Stimulated activated CD4-positive, alpha-beta T cell treated with anti-CD3 and anti-CD28 coated beads, TNF-alpha, amount 100 ng/mL, for 24 hours (primary cell): ENCODE measurements around the gene PTPN7.
"Not testable (repeated sequence)": the region's sequence is repeated elsewhere in the genome, so short reads cannot be mapped to it uniquely, and the experiment has no call there.

Experiments used
- DNase-seq, 3 experiments: peaks; one replicate each; pipeline ENCODE4 v3.0.0-alpha.2; 2020; ENCODE audit warnings: low read depth in 3 of 3

The PTPN7 gene

DNA sequence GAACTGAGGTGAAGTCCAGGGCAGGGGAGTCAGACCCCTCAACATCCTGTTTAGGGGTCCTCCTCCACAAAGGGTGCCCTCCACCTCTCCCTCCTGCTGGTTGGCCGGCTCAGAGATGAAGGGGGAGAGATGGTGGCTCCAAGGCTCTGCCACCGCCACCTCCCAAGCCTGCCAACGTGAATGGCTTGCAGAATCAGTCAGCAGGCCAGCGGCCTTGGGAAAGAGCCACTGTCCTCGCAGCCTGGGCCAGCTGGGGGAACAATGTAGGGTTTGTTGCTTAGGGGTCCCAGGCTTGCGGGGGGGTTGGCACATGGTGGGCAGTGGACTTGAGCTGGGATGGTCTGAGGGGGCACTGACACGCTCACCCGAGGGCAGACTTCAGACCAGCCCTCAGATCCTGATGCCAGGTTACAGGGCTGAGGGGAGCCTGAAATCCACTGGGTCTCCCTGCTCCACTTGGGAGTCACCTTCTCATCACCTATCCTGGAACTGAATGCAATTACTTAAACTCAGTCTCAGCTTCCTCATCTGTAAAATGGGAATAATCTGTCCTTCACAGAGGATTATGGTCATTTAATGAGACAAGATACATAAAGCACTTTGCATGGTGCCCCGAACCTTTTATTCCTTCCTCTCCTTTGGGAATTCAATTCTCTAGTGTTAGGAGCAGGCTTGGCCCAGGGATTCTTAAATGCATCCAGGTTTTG is 29.4 kb downstream of the PTPN7 start:
- no peak for DNase-seq

DNA sequence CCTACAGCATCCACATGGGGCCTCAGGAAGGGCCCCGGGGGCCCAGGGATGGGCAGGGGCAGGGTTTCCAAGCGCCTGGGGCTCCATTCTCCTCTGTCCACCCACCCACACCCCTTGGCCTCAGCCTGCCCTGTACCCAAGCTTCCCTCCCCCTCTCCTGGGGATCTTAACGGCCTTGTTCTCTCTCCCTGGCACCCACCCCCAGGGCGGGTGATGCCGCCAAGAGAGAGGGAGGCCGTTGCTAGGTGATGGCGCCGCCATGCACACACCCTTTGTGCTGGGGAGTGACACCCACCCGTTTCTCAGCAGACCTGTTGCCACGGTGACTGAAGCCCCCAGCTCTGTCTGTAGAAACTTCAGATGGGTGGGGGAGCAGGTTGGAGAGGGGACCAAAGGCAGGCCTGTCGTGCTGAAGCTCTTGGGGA is 30.1 kb downstream of the PTPN7 start:
- no peak for DNase-seq

DNA sequence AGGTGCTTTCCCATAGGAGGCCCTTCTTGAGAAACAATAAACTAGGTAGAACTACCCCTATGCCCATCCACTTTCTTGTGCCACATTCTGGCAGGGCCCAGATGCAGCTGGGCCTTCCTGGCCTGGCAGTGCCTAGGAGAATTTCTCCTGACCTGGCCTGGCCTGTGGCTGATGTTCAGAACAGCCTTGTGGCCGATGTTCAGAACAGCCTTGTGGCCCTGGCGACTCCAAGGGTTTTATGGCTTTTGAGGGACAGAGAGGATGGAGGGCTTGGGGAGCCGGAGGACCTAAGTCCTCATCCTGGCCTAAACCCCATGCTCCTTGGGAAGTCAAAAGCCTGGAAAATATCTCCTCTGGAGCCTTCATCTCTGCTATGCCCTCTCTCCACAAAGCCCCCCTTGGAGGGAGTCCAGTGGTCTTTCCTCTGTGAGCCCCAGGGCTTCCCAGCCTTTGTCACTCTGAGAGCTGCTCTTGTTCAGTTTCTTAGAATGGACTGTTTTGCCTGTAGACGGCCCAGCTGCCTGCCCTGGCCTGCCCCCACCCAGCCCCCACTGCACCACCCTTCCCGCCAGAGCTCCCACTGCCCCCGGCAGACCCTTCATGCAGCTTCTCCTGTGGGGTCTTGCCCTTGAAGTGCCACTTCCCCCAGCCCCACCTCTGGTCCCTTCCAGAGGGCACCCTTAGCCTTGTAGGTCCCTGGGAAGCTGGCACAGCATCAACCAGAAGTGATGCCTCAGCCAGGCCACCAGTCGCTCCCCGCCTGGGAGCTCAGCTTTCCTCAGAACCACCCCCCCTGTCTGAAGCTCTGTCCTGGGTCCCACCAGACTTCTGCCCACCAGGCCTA is 30.7 kb downstream of the PTPN7 start:
- DNase-seq, result no peak

DNA sequence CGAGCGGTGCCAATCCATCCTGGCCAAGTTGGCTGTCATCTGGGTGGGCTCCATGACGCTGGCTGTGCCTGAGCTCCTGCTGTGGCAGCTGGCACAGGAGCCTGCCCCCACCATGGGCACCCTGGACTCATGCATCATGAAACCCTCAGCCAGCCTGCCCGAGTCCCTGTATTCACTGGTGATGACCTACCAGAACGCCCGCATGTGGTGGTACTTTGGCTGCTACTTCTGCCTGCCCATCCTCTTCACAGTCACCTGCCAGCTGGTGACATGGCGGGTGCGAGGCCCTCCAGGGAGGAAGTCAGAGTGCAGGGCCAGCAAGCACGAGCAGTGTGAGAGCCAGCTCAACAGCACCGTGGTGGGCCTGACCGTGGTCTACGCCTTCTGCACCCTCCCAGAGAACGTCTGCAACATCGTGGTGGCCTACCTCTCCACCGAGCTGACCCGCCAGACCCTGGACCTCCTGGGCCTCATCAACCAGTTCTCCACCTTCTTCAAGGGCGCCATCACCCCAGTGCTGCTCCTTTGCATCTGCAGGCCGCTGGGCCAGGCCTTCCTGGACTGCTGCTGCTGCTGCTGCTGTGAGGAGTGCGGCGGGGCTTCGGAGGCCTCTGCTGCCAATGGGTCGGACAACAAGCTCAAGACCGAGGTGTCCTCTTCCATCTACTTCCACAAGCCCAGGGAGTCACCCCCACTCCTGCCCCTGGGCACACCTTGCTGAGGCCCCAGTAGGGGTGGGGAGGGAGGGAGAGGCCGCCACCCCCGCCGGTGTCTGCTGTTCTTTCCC is 32.4 kb downstream of the PTPN7 start:
- DNase-seq, result no peak

DNA sequence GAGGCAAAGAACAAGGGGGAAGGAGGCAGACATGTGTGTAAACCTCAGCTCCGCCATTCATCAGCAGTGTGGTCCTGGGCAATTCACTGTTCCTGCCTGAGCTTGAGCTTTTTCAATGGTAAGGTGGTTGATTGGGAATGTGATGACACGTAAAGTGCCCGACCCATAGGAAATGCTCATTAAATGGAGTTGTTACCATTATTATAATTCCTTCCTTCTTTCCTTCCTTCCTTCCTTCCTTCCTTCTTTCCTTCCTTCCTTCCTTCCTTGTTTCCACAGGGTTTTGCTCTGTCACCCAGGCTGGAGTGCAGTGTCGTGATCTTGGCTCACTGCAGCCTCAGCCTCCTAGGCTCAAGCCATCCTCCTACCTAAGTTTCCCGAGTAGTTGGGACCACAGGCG is 33.3 kb downstream of the PTPN7 start:
- DNase-seq, result no peak

DNA sequence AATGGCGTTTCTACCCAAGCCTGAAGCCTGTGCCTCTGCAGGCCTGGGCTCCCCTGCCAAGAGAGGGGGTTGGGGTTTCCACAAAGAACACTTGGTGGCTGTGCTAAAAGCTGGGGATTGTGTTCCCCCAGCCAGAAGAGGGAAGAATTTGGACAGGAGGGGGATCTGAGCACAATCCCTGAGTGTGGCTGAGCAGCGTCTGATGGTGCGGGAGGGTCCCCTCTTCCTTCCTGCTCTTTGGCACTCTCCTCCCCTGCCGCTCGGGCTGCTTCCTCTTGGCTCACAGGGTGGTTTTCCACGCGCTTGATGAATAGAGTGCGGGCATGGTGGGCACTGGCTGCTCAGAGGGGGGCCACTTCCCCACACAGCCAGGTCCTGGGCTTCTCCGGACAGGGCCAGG is 34.0 kb downstream of the PTPN7 start:
- no peak for DNase-seq

DNA sequence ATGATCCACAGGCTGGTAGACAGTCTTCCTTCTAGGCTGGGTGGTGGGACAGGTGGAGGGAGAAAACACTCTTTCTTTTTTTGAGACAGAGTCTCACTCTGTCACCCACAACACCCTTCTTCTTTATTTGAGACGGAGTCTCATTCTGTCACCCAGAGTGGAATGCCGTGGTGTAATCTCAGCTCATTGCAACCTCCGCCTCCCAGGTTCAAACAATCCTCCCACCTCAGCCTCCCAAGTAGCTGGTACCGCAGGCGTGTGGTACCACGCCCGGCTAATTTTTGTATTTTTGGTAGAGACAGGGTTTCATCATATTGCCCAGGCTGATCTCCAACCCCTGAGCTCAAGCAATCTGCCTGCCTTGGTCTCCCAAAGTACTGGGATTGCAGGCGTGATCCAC is 34.8 kb downstream of the PTPN7 start:
- no peak for DNase-seq

DNA sequence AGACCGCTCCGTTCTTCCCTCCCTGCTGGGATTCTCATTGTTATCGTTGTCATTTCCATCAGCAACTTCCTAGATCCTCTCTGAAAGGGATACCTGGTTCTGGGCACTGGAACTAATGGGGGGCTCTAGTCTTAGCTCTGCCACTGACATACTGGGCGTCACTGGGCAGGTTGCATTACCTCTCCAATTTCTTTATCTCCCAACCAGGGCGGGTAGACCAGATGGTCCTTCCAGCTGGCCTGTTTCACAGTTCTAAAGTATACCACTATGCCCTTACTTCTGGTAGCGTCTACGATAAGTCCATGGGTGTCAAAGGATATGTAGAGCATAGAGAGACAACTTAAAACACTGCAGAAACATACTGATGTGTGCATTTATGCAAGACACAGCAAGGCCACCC is 36.3 kb downstream of the PTPN7 start:
- DNase-seq, result no peak

DNA sequence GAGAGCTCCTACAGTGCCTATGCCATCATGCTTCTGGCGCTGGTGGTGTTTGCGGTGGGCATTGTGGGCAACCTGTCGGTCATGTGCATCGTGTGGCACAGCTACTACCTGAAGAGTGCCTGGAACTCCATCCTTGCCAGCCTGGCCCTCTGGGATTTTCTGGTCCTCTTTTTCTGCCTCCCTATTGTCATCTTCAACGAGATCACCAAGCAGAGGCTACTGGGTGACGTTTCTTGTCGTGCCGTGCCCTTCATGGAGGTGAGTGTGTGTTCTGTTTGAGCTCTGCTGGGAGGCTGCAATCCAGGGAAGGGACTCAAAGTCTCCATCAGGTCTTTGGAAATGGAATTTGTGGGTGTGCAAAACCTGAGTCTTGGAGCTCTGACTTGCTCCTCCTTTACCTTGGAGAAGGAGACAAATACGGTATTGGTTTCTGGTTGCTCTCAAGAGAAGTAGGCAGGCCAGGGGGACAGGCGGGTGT is 37.0 kb downstream of the PTPN7 start:
- DNase-seq, result no peak

DNA sequence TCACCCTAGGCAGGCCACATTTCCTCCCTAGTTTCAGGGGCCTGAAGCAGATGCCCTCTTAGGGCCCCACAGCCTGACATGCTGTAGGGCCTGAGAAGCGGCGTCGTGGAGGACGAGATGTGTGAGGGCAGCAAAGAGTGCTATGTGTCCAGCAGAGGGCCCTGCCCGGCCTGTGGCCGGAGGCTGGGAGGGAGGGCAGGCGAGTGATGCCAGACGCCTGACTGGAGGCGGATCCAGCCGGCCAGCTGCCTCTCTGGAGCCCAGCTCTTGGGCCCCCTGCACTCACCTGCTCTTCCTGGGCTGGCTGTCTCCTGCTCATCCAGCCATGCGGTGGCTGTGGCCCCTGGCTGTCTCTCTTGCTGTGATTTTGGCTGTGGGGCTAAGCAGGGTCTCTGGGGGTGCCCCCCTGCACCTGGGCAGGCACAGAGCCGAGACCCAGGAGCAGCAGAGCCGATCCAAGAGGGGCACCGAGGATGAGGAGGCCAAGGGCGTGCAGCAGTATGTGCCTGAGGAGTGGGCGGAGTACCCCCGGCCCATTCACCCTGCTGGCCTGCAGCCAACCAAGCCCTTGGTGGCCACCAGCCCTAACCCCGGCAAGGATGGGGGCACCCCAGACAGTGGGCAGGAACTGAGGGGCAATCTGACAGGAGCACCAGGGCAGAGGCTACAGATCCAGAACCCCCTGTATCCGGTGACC is 37.6 kb downstream of the PTPN7 start, which contains the start of gene GPR37L1:
GPR37L1 (plus strand) TSS at position 279 of the 697 bp plus-strand sequence; CDS start at position 326, 47 bp downstream.
- no peak for DNase-seq

DNA sequence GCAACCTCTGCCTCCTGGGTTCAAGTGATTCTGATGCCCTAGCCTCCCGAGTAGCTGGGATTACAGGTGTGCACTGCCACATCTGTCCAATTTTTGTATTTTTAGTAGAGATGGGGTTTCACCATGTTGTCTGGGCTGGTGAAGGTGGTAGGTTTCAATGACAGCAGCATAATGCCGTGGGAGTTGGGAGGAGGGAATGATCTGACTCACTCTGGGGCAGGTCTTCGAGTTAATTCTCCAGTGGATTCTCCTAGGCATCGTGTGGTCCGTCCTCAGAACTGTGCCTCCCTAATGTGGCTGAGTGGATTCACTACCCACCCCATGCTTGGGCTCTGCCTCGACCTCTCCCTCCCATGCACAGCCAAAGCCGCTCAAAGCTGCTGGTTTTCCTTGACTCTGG is 39.4 kb downstream of the PTPN7 start:
- DNase-seq, result no peak

DNA sequence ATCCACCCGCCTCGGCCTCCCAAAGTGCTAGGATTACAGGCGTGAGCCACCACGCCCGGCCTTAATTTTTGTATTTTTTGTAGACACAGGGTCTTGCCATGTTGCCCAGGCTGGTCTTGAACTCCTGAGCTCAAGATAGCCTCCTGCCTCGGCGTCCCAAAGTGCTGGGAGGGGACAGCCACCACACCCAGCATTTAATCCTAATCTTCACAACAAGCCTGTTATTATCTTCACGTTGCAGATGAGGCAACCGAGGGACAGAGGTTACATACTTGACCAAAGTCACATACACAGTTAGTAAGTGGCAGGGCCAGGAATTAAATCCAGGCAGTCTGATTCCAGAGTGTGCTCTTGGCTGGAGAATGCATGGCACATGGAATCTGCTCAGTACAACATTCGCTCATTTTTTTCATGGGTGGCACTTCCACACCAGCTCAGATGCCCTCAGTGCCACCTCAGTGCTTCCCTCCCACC is 42.5 kb downstream of the PTPN7 start:
- no peak for DNase-seq

DNA sequence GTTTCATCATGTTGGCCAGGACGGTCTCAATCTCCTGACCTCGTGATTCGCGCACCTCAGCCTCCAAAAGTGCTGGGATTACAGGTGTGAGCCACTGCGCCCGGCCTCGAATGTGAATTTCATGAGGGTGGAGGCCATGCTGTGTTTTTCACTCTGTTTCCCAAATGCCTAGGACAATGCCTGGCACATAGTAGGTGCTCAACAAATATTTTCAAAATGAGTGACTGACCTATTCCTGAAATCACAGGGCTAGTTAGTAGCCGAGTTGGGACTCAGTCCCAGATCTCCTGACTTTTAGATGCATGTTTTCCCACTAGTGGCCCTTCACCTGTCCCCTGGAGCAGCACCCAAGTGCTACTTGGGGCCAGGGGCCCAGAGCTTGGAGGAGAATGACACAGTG is 44.1 kb downstream of the PTPN7 start:
- no peak for DNase-seq

DNA sequence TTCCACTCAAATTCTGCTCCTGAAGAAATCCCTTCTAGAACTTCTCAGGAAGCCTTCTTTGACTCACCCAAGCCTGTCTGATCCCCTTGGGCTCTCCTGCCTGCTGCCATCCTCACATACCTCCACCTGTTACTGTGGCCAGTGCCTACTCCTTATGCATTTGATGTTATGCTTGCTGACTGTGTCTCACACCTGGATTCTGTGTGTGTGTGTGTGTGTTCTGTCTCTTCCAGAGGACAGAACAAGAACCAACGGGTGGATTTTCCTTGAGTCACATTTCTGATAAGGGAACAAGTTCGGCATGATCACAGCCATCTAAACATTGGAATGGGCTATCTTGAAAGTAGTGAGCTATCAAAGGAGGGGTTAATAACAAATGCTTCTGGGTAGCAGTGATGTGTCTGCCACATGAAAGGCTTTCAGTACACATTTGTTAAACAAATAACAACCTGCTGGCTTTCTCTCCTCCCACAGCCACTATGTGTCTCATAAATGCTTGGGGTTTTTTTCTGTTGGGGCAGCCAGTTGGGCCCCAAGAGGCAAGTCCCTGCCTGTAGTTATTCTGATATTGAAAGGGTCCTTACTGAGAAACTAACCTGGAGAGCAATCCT is 46.6 kb downstream of the PTPN7 start:
- DNase-seq, result no peak

DNA sequence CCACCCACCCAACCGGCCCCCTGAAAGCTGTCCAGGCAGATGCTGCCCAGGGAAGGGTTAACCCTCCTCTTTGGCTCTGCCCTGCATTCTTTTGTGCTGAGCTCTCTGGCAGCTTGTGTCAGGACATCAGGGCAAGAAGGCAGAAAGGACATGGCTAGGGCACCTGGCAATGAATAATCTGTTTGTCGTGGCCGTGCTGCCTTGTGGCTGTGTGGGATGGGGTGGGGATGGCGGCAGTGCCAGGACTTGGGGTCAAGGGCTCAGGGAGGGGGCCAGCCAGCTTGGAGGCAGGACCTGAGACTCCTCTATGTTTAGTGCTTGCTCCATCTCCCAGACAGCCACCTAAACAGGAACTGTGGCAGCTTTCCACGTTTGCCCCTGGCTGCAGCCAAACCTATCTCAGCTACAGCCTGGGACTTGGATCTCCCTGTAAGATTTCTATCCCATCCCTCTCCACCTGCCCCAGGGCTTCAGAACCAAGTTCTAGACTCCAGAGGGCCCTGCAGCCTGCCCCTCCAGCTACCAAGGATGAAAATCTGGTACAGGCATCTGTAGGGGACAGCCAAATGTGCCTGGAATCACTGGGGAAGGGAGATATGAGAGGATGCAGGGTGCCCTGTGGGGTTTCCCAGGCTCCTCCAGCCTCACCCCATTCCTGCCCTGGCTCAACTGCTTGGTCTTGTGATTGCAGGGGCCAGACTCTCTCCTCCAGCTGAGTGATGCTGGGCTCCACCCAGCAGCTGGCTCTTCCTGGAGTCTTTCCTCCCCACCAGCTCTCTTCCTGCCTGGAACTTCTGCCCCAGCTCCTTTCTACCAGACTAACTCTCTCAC is 47.3 kb downstream of the PTPN7 start:
- no peak for DNase-seq

DNA sequence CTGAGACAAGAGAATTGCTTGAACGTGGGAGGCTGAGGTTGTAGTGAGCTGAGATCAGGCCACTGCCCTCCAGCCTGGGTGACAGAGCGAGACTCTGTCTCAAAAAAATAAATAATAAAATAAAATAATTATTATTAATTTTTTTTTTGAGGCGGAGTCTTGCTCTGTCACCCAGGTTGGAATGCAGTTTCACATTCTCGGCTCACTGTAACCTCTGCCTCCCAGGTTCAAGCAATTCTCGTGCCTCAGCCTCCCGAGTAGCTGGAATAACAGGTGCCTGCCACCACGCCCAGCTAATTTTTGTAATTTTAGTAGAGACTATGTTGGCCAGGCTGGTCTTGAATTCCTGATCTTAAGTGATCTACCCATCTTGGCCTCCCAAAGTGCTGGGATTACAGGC is 48.8 kb downstream of the PTPN7 start:
- DNase-seq, result not testable (repeated sequence)

DNA sequence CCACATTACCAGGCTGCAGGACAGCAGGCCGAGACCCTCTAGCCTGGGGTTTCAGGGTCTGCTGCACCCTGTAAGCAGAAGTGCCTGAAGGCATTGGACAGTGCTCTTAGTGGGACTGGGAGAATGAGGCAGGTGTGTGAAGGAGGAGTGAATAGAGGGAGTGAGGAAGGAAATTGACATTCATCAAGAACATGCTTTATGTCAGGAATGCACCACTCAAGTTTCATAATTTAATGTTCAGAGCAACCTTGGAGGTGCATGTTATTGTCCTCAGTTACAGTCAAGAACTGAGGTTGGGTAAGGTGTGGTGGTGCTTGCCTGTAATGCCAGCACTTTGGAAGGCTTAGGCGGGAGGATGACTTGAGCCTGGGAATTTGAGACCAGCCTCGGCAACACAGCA is 49.4 kb downstream of the PTPN7 start:
- DNase-seq, result no peak

DNA sequence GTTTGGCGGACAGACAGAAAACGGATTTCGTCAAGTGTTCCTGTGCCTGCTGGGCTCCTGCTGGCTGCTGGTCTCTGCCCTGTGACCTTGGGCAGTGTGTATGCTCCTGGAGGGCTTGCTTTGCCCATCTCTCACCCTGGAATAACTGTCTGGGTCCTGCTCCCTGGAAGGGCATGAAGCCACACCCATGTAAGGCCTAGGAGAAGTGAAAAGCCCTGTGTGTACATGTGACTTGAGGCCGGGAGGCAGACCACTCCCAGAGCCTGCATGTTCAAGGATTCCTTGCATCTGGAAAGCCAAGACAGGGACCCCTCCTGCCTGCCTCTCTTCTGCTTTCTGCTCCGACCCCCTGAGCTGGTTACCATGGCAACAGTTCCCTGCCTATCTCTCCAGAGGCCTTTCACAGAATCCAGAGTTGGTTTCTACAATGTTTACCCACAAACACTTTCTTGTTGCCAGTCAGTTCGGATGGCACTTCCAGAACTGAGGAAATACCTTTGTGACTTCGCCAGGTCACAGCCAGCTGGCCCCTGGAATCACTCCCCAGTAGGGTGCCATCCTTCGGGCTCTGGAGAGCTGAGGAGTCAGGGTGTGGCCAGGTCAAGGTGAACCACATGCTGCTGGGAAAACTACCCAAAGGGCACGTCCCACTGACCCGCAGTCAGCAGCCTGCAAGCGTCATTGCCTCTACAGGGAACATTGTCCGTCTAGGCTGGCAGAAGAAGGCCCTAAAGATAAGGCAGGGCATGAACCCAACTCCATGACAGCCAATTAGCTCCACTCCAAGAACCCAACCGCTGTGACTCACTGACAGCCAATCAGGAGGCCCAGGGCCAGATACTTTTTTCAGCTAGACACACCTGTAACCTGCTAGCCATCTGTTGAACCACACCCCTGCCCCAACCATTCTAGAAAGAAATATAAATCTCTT is 52.3 kb downstream of the PTPN7 start:
- DNase-seq, result no peak

DNA sequence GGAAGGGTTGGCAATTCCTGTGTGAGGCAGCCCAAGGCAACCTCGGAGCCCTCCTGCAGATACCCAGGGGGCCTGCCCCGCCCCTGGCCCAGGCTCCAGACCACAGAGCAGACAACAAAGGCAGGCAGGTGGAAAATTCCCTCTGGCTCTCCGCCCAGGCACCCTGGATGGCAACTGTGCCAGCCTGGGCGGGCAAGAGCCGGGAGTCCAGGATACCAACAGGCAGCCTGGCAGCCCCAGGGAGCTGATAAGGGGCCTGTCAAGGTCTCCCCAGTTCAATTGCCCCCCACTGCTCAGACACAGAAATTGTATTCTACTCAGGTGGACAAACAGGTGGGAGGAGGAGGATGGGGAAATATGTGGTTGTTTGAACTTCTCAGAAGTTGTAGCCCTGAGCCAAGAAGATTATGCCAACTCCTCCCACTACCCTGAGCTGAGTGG is 53.1 kb downstream of the PTPN7 start:
- DNase-seq, result no peak
